NCI-H146 treated with DMSO at 0.1 percent for 48 hours (cell line): ENCODE results near the gene ABHD17A.
A peak's percentile ranks its signal among the peaks of the same experiment; 100 is the strongest.
"Not testable (repeated sequence)": the region's sequence is repeated elsewhere in the genome, so short reads cannot be mapped to it uniquely, and the experiment has no call there.

ENCODE experiments used
- DNase-seq: peaks from one replicate; lab custom pipeline; 2025; ENCODE audit not compliant: unreplicated experiment; lab: John Stamatoyannopoulos, UW

Gene ABHD17A

DNA sequence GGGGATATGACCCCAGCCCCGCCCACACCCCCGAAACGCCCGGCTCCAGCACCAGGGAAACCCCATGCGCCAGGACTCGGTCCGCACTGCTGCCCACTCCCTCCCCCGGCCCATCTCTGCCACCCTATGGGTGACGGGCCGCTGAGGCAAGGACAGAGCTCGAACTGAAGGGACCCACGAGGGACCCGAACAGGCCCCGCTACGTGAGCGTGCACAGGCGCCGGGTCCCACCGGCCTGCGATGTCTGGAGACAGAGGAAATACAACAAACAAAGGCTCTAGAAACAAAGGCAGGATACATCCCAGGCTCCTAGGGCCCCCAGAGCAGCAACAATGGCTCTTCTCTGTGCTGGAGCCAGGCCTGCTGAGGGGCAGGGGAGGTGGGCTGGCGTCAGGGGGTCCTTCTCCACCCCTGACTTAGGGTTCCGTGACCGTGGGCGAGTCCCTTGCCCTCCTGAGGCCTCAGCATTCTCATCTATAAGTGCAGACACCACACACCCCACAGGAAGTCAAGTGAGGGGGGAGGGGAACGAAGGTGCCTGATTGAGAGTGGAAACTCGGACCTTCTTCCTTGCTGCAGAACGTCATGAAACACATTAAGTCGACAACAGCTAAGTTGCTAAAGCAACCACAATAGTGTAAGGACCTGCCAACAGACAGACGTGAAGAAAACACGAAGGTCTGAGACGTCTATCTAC, 3.1 kb downstream of the ABHD17A start:
- DNase-seq = no peak

DNA sequence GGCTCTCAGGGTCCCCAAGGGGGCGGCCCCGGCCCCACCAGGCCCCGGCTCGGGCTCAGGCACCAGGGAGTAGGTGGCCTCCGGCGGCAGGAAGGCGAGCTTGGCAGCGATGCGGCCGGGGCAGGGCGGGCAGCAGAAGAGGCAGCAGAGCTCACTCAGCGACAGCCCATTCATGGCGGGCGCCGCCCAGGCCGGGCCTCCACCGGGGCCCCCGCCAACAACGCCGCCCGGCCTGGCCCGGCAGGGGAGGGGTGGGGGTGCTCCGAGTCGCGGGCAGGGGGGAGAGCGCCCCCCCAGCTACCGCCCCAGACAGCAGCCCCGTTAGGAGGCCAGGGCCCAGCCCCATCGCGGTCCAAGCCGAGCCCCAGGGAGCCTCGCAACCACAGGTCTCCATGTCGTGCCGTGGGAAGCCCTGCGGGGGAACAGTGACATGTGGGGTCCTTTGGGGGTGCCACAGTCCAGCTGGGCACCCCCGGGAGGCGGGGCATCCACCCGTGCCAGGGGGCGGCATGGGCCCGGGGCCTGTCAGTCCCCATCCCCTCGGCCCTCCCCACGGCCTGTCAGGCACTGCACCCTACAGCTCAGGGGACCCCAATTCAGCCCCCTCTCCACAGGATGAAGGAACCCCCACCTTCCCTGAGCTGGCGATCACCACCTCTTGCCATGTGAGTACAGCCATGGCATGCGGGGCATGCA, 3.8 kb downstream of the ABHD17A start:
- DNase-seq = not testable (repeated sequence)

DNA sequence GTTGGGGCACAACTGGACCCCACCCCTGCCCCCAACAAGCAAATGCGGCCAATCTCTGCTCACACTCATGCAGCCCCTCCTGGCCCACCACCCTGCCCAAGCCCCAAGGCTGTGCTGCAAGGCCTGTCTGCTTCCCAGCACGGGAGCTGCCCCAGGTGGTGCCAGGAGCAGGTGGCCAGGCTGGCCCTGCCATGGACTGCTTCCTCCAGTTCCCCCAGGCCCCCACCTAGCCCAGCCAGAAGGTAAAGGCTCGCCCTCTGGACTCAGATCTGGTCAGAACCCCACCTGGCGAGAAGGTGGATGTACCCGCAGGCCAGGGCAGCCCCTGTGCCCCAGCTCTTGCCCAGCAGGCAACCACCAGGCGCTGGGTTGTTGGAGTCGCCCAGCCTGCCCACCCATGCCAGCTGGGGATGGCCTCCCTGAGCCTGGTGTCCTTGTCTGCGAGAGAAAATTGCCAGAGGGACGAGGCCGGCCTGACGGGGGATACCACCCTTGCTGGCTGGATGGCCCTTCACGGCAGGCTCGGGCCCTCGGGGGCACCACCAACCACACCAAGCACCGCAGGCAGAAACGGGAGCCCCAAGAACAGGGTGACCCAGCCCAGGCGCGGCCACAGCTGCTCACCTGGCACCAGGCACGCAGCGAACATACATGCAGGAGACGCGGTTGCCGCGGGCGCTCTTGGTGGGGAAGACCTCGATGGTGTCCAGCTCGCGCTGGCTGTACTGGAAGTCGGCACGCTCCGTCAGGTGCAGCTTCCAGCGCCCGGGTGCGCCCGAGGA, 4.5 kb downstream of the ABHD17A start:
- no peak for DNase-seq

DNA sequence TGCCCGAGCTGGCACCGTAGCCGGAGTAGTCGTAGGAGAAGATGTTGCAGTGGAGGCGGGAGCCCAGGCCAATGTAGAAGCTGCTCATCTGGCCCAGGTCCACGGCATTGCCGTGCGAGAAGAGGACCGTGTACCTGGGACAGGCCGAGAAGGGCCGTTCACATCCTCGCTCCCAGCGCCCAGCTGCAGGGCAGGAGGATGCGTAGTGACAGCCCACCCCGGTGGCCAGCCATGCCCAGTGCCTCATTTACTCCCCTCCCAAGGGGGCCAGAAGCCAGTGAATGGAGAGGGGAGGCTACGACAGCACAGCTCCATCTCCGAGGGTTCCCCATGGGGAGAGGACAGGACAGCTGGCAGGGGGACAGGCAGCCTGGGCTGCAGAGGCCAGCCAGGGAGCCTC, 5.3 kb downstream of the ABHD17A start:
- DNase-seq = not testable (repeated sequence)

DNA sequence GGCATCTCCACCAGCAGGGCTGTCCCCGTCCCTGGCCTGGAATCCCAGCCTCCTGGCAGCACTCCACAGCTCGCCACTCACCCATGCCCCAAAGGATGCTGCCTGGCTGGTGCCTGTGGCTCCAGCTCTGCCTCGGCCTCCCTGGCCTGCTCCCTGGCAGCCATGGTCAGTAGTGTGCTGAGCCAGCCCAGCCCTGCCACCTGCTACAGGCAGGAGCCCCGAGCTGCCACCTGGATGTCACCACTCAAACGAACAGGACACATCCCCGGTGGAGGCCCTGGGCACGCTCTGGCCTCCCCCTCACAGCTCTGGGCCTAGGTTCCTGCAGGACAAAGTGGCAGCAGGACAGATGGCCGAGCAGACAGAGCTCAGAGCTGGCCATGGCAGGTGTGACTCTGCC, 6.7 kb downstream of the ABHD17A start:
- DNase-seq = not testable (repeated sequence)

DNA sequence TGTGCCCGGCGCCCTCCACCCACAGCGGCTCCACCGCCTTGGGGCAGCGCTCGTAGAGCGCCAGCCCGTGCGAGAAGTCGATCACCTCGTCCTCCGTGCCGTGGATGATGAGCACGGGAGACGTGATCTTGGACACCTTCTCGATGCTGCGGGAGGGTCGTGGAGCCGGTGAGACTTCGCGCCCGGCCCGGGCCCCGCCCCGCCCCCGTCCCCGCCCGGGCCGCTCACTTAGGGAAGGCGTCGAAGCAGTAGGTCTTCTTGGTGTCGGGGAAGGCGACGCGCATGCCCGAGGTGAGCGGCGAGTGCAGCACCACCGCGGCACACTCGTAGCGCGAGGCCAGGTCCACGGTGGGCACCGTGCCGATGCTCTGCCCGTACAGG, 8.0 kb downstream of the ABHD17A start:
- not testable (repeated sequence) for DNase-seq

DNA sequence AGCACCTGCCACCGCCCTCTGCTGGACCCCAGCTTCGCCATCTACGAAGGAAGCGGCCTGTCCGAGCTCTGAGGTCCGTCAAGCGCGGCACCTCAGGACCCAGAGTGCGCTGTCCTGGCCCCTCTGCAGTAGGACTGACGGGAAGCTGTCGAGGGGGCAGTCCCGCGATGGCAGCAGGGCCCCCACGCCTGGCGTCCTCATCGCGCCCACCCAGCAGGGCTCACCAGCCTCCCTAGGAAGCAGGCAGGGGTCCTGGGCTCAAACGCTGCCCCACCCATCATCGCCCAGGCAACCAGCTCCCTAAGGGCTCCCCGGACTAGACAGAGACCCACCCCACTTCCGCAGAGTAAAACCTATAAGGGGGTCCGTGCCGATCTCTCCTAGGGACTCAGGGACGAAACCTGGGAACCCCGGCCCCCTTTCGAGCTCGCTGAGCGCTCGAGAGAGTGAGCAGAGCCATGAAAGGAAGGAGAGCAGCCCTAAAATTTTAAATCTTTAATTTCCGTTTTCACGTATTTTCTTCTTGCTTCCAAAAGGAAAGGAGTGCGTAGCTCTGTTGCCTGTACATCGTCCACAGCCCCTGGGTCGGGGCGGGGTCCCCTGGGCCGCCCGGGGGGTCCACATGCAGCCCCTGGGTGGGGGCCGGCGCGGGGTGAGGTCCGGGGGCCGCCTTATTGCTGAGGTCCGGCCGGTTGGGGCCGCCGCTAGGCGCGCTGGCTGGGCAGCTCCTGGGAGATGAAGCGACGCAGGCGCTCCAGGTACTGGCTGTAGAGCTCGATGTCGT, 8.6 kb downstream of the ABHD17A start:
- DNase-seq = not testable (repeated sequence)

DNA sequence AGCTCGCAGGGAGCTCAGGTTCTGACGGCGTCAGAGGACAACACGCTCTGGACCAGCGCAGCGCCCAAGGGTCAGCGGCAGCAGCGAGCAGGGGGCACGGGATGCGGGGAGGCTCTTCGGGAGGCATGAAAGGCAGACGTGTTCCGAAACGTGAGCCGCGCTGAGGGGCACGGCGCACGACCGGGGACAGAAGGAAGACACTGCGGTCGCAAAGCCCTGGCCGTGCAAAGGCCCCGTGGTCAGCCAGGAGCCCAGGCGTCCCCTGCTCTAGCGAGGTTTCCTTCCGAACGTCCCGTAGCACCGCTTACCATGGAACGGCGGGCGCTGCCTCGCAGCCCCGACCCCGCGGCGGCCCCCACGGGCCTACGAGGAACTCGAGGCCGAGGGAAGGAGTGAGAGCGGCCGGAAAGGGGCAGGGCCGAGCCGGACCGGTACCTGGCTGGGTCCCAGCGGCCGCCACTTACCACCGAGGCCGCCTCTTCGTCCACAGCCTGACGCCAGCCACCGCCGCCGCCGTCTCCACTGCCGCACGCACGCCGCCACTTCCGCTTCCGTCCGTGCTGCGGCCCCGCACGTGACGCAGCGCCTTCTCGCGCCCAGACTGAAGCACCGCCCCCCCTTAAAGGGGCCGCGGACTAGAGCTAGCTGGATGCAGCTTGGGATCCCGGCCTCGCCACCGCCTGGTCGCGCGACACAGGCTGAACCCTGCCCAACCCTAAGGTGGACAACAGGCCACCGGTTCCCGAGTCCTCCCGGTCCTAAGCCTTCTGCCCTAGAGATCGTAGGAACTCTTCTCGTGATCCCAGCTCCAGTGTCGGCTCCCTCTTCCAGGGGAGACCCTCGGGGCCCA, 9.4 kb downstream of the ABHD17A start:
- peak; percentile 63 for DNase-seq

DNA sequence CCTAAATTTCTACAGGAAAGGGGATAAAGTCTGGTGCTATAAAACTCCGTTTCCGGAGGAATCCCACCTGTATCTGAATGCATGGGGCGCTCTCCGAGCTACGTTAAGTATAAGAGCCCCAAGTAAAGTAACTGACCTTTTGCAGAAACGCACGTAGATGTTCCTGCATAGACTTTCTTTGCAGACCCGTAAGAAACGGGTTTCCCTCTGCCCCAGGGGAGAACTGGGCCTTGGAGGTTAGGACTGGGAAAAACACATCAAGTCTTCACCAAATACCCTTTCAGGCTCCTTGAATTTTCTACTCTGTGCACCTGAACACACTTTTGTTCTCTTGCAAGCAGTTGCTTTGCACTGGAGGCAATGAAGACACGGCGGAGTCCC, 10.0 kb downstream of the ABHD17A start:
- DNase-seq = not testable (repeated sequence)

DNA sequence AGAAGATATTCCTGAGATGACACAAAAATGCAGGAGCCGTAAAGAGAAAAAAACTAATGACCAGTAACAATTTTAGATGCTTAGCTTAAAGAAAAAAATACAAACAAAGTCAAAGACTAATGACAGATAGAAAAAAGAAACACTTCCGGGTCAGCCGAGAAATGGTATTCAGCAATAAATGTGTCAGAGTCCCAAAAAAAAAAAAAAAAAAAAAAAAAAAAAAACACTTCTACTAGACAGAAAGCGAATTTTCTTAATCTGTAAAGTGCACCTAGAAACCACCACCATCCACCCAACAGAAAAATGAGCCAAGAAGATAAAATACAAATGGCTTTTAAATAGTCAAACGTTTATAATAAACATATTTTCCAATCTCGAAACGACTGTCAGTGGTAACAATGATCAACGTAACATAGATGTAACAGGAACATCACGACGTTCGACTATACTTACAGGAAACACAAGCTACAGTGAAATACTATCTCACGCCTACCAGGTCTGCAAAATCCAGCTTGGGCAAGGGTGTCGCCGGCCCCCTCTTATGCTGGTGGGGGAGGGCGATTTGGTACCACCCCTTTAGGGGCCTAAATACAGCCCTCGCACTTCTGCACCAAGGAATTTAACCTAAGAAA, 10.6 kb downstream of the ABHD17A start:
- no peak for DNase-seq

DNA sequence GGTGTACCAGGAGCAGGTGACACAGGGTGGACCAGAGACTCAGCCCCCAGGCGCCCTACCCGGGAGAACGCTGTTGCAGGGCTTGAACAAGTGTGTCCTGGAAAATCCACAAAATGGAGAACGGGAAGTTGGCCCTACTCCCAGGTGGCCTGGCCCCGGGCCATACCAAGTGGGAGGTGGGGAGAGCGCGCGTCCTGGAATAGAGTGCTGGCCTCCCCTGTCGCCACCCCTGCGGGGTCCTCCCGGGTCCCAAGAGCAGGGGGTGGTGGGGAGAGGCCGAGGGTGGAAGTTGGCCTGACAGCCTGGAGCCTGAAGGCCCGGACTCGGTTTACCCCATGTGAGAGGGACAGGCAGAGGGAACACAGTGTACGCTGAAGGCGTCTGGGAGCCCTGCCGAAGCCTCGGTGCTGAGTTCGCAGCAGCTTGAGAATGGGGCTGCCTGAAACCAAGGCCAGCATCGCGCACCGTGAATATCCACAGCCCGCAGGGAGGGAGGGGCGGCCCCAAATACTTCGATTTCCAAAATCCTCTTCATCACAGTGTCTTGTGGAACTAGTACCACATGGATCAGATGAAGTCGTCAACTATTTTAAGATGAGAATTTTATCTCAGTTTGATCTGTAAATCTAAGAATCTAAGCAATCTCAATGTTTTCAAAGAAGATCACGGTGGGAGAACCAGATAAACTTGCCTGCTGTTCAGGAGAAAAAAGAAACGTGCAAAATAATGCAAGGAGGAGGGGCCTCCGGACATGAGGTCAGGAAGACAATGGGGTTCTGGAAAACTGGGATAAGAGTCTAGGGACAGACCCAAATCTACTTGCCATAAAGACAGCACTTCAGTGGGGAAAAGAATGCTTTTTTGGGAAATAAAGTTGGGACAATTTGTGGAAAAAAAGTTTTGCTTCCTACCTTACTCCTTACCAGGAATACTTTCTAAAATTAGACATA, 11.5 kb downstream of the ABHD17A start:
- no peak for DNase-seq

DNA sequence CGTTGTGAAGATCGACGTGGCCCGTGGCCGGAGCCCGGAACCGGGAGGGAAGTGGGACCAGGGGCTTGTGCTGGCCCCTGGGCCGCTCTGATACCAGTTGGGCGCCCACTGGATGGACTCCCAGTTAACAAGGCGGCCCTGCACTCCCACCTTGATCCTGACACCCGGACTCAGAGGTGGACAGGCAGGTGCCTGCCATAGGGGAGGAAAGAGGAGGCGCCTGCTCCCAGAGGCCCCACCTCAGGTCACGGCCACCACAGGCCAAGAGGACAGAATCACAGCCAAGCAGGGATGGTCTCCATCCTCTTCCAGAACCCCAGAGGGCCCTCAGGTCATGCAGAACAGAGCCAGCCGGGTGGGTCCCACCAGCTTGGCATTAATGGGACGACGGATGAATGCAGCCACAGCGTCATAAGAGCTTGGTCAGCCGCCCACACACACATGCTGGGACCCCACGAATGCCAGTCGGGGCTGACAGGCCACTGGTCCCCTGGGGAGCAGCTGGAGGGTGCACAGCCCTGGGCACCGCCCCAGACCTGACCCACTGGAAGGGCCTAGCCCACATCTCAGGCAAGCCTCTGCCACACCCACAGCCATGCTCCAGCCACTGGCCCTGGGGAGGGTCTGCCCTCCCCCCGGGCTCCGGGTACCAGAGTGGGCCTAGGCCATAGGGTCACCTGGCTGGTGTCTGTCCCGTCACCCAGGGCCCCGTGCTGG, 12.3 kb downstream of the ABHD17A start:
- no peak for DNase-seq

DNA sequence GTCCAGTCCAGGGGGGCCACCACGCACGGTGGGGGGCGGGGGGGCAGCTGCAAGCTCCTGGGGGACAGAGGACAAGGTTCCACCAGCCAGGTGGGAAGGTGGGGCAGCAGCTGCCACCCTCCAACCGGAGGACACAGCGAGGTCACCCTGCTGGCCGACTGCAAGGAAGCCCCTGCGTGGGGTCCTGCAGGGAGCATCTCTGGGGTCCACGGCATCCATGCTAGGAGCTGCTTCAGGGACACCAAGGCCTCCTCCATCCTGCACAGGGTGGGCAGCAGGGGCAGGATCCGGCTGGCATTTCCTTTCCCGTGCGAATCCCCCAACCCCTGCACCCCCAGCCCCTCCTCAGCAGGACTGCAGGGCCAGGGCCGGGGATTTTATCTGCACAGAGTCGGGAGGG, 13.7 kb downstream of the ABHD17A start:
- DNase-seq = no peak

DNA sequence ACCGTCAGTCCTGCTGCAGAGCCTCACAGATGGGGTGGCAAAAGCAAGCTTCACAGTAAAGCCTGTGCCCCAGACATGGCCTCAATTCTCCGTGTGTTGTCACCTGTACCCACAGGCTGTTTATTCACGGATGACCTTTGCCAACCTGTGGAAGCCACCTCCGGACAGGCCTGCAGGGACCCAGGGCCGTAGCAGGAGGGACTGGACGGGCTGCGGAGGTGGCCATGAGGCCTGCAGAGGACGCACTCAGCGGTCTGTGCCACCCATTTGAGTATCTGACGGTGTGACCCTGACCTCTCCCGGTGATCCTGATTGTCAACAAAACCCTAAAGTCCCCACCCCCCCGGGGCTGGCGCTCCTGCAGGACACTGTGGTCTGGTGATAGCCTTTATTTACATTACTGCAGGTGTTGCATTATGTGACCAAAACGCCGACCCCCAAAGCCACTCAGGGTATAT, 14.1 kb downstream of the ABHD17A start:
- peak; percentile 37 for DNase-seq

DNA sequence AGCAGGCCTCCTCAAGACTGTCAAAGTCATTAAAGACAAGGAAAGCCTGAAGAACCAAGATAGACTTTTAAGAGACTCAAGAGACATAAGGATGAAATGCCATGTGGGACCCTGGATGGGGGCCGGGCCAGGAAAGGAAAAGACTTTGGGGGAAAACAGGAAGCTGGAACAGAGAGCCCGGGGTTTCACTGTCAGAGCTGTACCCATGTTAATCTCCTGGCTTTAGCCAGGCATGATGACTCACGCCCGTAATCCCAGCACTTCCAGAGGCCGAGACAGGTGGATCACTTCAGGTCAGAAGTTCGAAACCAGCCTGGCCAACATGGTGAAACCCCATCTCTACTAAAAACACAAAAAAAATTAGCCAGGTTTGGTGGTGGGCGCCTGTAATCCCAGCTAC, 16.3 kb downstream of the ABHD17A start:
- no peak for DNase-seq

DNA sequence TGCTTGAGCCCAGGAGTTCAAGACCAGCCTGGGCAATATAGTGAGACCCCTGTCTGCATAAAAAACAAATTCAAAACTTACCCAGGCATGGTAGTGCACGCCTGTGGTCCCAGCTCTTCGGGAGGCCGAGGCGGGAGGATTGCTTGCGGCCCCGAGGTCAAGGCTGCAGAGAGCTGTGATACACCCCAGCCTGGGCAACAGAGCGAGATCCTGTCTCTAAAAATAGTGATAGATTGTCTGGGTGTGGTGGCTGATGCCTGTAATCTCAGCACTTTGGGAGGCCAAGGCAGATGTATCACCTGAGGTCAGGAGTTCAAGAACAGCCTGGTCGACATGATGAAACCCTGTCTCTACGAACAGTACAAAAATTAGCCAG, 18.0 kb downstream of the ABHD17A start:
- no peak for DNase-seq

DNA sequence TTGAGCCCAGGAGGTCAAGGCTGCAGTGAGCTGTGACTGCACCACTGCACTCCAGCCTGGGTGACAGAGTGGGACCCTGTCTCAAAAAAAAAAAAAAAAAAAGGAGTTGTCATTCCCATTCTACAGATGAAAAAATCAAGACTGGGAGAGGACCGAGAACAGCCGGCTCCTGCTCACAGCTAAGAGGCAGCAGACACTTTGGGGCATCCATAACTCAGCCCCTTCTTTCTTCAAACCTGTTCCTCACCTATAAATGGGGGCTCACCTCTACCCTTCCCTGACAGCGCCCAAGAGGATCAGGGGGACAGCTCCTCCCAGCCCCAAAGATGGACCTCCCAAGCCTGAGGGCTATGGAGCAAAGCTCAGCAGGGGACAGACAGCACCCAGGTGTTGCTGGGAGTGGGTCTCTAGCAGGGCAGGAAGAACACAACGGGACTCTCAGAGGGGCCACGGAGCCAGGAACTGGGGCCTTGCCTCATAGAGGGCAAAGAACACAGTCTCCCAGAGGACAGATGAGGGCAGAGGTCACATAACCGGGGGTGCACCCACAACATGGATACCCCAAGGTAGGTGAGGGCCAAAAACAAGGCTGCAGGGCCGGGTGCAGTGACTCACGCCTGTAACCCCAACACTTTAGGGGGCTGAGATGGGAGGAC, 18.5 kb downstream of the ABHD17A start:
- DNase-seq = no peak
